Activated CD8-positive, alpha-beta memory T cell treated with anti-CD3 and anti-CD28 coated beads for 4 hours (primary cell): Measurements from ENCODE around the gene ZNF280A.

Experiments
- DNase-seq, 2 donors: peaks; one replicate each; pipeline ENCODE4 v3.0.0-alpha.2; 2020; ENCODE audit warnings: low read depth in 2 of 2

The ZNF280A gene

GRCh38 chr22:22520020-22520656, at the start of gene ZNF280A:
Gene ZNF280A (minus strand): TSS chr22:22520270. CDS start chr22:22515630, 4,640 bp downstream.
- DNase-seq = no peak

- DNase-seq = no peak
Measured at GRCh38 chr22:22569218-22569617, 49.1 kb upstream of the ZNF280A start.

GRCh38 chr22:22565981-22566380, 45.9 kb upstream of the ZNF280A start:
- no peak for DNase-seq

GRCh38 chr22:22558972-22559603, 39.0 kb upstream of the ZNF280A start, which contains the start of gene PRAME:
Gene PRAME (minus strand): TSS chr22:22559265. CDS start chr22:22556832, 2,433 bp downstream.
- peak; percentile 20 to 23 for DNase-seq

- no peak for DNase-seq
Measured at GRCh38 chr22:22558071-22558971, 38.3 kb upstream of the ZNF280A start.

- no peak for DNase-seq
Measured at GRCh38 chr22:22556995-22557925, 37.2 kb upstream of the ZNF280A start.

- DNase-seq = no peak
Measured at GRCh38 chr22:22556578-22556977, 36.5 kb upstream of the ZNF280A start.

GRCh38 chr22:22555596-22555995, 35.5 kb upstream of the ZNF280A start:
- no peak for DNase-seq

GRCh38 chr22:22554587-22555284, 34.7 kb upstream of the ZNF280A start:
- DNase-seq = no peak

- DNase-seq = no peak
Measured at GRCh38 chr22:22553735-22554586, 33.9 kb upstream of the ZNF280A start.

- DNase-seq = no peak
Measured at GRCh38 chr22:22553141-22553540, 33.1 kb upstream of the ZNF280A start.

GRCh38 chr22:22552630-22553029, 32.6 kb upstream of the ZNF280A start:
- no peak for DNase-seq

- DNase-seq = no peak
Measured at GRCh38 chr22:22550789-22551434, 30.8 kb upstream of the ZNF280A start.

GRCh38 chr22:22548910-22549309, 28.8 kb upstream of the ZNF280A start:
- no peak for DNase-seq

GRCh38 chr22:22548317-22548716, 28.2 kb upstream of the ZNF280A start:
- no peak for DNase-seq

GRCh38 chr22:22547692-22548300, 27.7 kb upstream of the ZNF280A start:
- no peak for DNase-seq

- no peak for DNase-seq
Measured at GRCh38 chr22:22547226-22547625, 27.2 kb upstream of the ZNF280A start.

- no peak for DNase-seq
Measured at GRCh38 chr22:22546490-22546889, 26.4 kb upstream of the ZNF280A start.

- DNase-seq = no peak
Measured at GRCh38 chr22:22545084-22545483, 25.0 kb upstream of the ZNF280A start.
